Muscle layer of duodenum (tissue), 2 donors: ENCODE measurements around the gene LPXN.

Source experiments
- H3K27ac ChIP-seq: one replicate; pipeline ENCODE4 v1.7.0; 2013; ENCODE audit warnings: mild to moderate bottlenecking, low read length
- H3K27me3 ChIP-seq: one replicate; pipeline ENCODE4 v1.7.0; 2013; ENCODE audit warnings: low read depth, mild to moderate bottlenecking, control low read depth, low read length
- H3K36me3 ChIP-seq, 2 donors: one replicate each; pipeline ENCODE4 v1.7.0; 2013; ENCODE audit warnings: low read length in 2 of 2, control low read depth in 1 of 2, mild to moderate bottlenecking in 1 of 2; ENCODE audit not compliant: insufficient read depth in 2 of 2, control insufficient read depth in 1 of 2
- H3K4me1 ChIP-seq, 2 donors: one replicate each; pipeline ENCODE4 v1.7.0; 2013; ENCODE audit warnings: low read length in 2 of 2, mild to moderate bottlenecking in 2 of 2, control low read depth in 1 of 2, moderate library complexity in 1 of 2; ENCODE audit not compliant: insufficient read depth in 2 of 2, control insufficient read depth in 1 of 2
- H3K4me3 ChIP-seq, 2 donors: one replicate each; pipeline ENCODE4 v1.7.0; 2013; ENCODE audit warnings: low read length in 2 of 2, low read depth in 1 of 2, mild to moderate bottlenecking in 1 of 2
- H3K9me3 ChIP-seq, 2 donors: one replicate each; pipeline ENCODE4 v1.7.0; 2013; ENCODE audit warnings: low read length in 2 of 2, control low read depth in 1 of 2, mild to moderate bottlenecking in 1 of 2; ENCODE audit not compliant: control insufficient read depth in 1 of 2
- donor health status: healthy.

LPXN gene

GRCh38 chr11:58600510-58600909 lies 24.9 kb upstream of the LPXN start:
- H3K9me3 ChIP-seq = no peaks in the 10 kb centered on the region
- H3K4me3 ChIP-seq = no peak overlapping the region
- H3K4me1 ChIP-seq = peaks cover 3 to 23% of the 10 kb centered on the region in 2 donors
- no peaks in the 10 kb centered on the region for H3K27me3 ChIP-seq
- no peak overlapping the region for H3K27ac ChIP-seq
- no peaks in the 10 kb centered on the region for H3K36me3 ChIP-seq

DNA sequence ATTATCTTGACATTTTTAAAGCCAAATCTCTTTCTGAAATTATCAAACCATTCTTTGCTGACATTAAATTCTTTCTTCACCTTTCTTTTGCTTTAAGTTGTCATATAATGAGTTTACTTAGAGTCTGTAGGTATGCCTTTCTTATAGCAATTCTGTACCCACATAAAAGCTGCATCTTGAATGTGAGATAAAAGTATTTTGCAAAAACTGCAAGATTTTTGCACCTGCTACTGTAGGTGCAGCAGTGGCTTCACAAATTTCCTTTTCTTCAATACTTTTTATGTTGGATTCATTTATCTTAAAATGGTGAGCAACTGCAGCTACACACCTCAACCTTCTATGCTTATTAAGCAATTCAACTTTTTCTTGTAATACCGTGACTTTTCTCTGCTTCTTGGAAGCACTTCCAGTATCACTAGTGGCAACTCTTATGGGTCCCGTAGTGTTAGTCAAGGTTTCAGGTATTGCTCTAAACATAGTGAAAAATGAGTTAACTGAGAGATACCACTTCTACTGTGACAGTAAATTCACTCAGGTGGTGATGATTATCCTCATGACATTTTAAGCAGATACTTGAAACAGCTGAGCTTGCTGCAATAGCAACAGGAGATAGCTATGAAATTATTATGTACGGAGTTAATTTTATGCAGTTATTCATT lies 22.0 kb upstream of the LPXN start:
- peaks cover 0 to 25% of the 10 kb centered on the region in 2 donors for H3K4me1 ChIP-seq
- H3K4me3 ChIP-seq = no peak overlapping the region
- no peaks in the 10 kb centered on the region for H3K36me3 ChIP-seq
- H3K27me3 ChIP-seq = no peaks in the 10 kb centered on the region
- H3K27ac ChIP-seq = no peak overlapping the region
- H3K9me3 ChIP-seq = no peaks in the 10 kb centered on the region

DNA sequence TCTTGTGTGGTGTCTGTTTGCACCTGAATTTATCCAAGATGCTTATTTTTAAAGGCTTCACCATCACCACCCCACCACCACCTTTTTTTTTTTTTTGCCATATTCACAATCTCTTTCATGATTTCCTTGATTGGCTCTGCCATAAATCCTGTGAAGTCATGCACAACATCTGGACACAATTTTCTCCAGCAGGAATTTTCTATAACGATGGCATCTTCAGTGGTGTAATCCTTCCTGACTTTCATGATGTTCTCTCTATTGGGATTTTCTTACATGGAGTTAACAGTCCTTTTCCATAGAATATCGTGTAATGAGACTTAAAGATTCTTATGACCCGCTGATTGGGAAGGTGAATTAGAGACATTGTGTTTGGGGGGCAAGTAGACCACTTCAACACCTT lies 21.0 kb upstream of the LPXN start:
- Histone ChIP-seq H3K36me3 (no peaks in the 10 kb centered on the region), H3K4me1 (peaks cover 0 to 25% of the 10 kb centered on the region in 2 donors), H3K9me3 (no peaks in the 10 kb centered on the region), H3K4me3 (no peak overlapping the region), H3K27ac (no peak overlapping the region), H3K27me3 (no peaks in the 10 kb centered on the region)

- H3K9me3 ChIP-seq = no peaks in the 10 kb centered on the region
- H3K4me3 ChIP-seq = no peak overlapping the region
- H3K4me1 ChIP-seq = peaks cover 0 to 18% of the 10 kb centered on the region in 2 donors
Observed at GRCh38 chr11:58594826-58595225, 19.2 kb upstream of the LPXN start.

DNA sequence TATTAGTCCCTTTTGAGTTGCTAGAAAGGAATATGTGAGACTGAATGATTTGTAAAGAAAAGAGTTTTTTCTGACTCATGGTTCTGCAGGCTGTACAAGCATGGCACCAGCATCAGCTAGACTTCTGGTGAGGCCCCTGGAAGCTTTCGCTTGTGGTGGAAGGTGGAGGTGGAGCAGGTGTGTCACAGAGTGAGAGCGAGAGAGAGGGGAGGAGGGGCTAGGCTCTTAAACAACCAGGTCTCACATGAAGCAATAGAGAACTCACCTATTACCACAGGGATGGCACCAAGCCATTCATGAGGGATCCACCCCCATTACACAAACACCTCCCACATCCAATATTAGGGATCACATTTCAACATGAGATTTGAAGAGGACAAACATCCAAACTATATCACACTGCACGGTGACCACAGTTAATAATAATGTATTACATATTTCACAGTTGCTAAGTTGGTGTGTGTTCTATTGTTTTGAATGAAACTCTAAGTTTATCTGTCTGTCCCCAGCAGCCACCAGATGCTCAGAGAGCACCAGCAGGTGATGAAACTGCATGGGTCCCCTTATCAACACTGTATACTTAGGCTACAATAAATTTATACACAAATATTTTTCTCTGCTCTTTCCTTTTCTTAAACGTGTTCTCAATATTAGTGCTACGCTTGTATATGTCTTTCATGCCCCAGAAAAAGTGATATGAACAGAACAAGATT lies 17.3 kb upstream of the LPXN start:
- no peaks in the 10 kb centered on the region for H3K36me3 ChIP-seq
- H3K9me3 ChIP-seq = no peaks in the 10 kb centered on the region
- no peaks in the 10 kb centered on the region for H3K27me3 ChIP-seq
- H3K4me3 ChIP-seq = no peak overlapping the region
- no peak overlapping the region for H3K27ac ChIP-seq
- peaks cover 0 to 10% of the 10 kb centered on the region in 2 donors for H3K4me1 ChIP-seq

More at GRCh38 chr11:58594826-58595225, 19.2 kb upstream of the LPXN start:
- H3K27me3 ChIP-seq = no peaks in the 10 kb centered on the region
- H3K36me3 ChIP-seq = no peaks in the 10 kb centered on the region
- H3K27ac ChIP-seq = no peak overlapping the region

GRCh38 chr11:58591659-58592058 lies 16.0 kb upstream of the LPXN start:
- no peaks in the 10 kb centered on the region for H3K9me3 ChIP-seq
- H3K4me3 ChIP-seq = no peak overlapping the region
- H3K36me3 ChIP-seq = peaks cover 0 to 1% of the 10 kb centered on the region in 2 donors
- H3K4me1 ChIP-seq = peaks cover 0 to 3% of the 10 kb centered on the region in 2 donors
- no peak overlapping the region for H3K27ac ChIP-seq
- H3K27me3 ChIP-seq = no peaks in the 10 kb centered on the region

GRCh38 chr11:58586998-58587397 lies 11.3 kb upstream of the LPXN start:
- Histone ChIP-seq H3K4me3 (no peak overlapping the region), H3K4me1 (peaks cover under 1 to 22% of the 10 kb centered on the region in 2 donors), H3K9me3 (no peaks in the 10 kb centered on the region)

DNA sequence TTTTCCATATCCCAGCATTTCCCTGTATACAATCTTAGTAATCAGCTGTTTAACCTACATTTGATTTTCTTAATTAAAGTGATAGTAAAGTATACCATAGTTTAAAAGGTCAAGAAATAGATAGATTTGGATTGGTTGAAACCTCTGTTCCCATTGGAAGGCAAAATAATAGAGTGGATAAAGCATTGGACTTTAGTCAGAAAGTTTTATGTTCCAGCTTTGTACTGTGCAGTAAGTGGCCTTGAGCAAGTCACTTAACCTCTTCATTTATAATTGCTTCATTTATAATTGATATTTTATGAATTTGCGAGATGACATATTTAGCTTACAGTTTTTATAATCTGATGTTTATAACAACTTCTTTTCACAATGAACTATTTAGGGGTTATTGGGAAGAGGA lies 6.8 kb upstream of the LPXN start:
- Histone ChIP-seq H3K9me3 (no peaks in the 10 kb centered on the region), H3K27me3 (no peaks in the 10 kb centered on the region), H3K4me3 (no peak overlapping the region), H3K36me3 (peaks cover 5 to 14% of the 10 kb centered on the region in 2 donors), H3K27ac (no peak overlapping the region), H3K4me1 (peaks cover 13 to 41% of the 10 kb centered on the region in 2 donors)

More at GRCh38 chr11:58586998-58587397, 11.3 kb upstream of the LPXN start:
- H3K27ac ChIP-seq = no peak overlapping the region
- no peaks in the 10 kb centered on the region for H3K27me3 ChIP-seq
- peaks cover 0 to 5% of the 10 kb centered on the region in 2 donors for H3K36me3 ChIP-seq

- H3K4me3 ChIP-seq = peak overlapping the region; percentile 89 to 90
- H3K27ac ChIP-seq = peak overlapping the region; percentile 95
- peaks cover 22 to 56% of the 10 kb centered on the region in 2 donors for H3K4me1 ChIP-seq
- no peaks in the 10 kb centered on the region for H3K27me3 ChIP-seq
- H3K9me3 ChIP-seq = no peaks in the 10 kb centered on the region
- H3K36me3 ChIP-seq = peaks cover 0 to 18% of the 10 kb centered on the region in 2 donors
Observed at GRCh38 chr11:58580311-58580710, 4.7 kb upstream of the LPXN start.

GRCh38 chr11:58579192-58580129 lies 3.8 kb upstream of the LPXN start:
- peak overlapping the region; percentile 95 for H3K27ac ChIP-seq
- peaks cover 0 to 21% of the 10 kb centered on the region in 2 donors for H3K36me3 ChIP-seq
- H3K27me3 ChIP-seq = no peaks in the 10 kb centered on the region
- peak overlapping the region; percentile 89 to 90 for H3K4me3 ChIP-seq
- H3K4me1 ChIP-seq = peaks cover 22 to 58% of the 10 kb centered on the region in 2 donors
- no peaks in the 10 kb centered on the region for H3K9me3 ChIP-seq
